Astrocyte of the cerebellum (primary cell): ENCODE data around the gene VSTM2B.

Source experiments
- DNase-seq: peaks from one replicate; pipeline ENCODE4 v3.0.0-alpha.2; 2011; ENCODE audit warnings: low read depth
- H3K4me3 ChIP-seq: 2 replicates; pipeline ENCODE4 v1.5.1; 2011; ENCODE audit warnings: mild to moderate bottlenecking, low read depth, low read length, moderate library complexity
- in situ Hi-C: cut with HindIII; loops from 2 replicates; pipeline ENCODE4 v1.10.0; 2017; ENCODE audit warnings: low sequenced_read_pairs
- TF ChIP-seq, protein P1 (sequence below): IDR thresholded peaks from 2 replicates; pipeline ENCODE4 v1.5.1; 2012; ENCODE audit warnings: low read length, low read depth, moderate library complexity, mild to moderate bottlenecking; ENCODE audit errors: missing control alignments

The VSTM2B gene

DNA sequence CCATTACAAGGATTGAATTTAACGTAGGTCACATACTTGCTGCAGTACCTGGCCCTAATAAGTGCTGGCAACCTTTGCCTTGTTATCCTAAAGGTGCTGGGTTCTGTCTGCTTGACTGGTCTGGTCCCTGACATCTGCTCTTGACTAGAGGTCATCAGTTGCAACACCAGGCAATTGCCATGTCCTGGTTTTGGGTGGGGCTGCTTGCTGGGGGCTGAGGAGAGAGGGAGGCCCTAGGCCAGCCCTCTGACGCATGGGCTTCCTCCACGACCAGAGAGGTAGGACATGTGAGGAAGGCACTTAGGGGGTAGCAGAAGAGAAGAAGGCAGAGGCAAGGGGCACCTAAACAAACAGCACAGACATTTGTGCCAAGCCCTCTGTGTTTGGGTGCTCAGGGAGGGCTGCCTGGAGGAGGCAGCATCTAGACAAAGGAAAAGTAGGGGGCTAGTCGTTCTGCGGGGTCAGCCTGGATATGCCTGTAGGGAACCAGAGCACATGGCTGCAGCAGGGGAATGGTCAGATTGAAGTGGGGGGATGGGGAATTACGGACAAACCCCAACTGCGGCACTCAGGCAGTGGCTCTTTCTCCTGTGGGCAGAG is 21.7 kb downstream of the VSTM2B start:
- in situ Hi-C loops = no loop called here
- DNase-seq = no peak

DNA sequence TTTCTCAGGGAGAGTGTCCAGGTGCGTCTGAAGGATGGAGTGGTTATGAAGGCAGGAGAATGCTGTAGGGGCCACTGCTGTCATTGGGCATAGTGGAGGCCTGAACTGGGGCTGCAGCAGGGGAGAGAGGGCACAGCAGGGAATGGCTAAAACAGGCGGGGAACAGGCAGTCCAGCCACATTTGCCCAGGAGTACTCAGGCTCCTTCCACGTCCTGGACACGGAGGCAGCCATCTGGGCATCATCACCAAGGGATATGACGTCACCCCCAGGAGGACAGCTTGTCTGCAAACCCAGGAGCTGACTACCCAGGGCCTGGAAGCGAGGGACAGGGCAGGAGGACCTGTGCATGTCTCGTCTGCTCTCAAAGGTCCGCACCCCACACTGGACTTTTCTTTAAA is 22.2 kb downstream of the VSTM2B start:
- DNase-seq = no peak
- TF ChIP-seq, protein P1, sequence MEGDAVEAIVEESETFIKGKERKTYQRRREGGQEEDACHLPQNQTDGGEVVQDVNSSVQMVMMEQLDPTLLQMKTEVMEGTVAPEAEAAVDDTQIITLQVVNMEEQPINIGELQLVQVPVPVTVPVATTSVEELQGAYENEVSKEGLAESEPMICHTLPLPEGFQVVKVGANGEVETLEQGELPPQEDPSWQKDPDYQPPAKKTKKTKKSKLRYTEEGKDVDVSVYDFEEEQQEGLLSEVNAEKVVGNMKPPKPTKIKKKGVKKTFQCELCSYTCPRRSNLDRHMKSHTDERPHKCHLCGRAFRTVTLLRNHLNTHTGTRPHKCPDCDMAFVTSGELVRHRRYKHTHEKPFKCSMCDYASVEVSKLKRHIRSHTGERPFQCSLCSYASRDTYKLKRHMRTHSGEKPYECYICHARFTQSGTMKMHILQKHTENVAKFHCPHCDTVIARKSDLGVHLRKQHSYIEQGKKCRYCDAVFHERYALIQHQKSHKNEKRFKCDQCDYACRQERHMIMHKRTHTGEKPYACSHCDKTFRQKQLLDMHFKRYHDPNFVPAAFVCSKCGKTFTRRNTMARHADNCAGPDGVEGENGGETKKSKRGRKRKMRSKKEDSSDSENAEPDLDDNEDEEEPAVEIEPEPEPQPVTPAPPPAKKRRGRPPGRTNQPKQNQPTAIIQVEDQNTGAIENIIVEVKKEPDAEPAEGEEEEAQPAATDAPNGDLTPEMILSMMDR = no peak
- H3K4me3 ChIP-seq = no peak overlapping the region
- in situ Hi-C loops = no loop called here

More for the DNA sequence above, 21.7 kb downstream of the VSTM2B start:
- H3K4me3 ChIP-seq = no peak overlapping the region
- TF ChIP-seq, protein P1 = no peak

DNA sequence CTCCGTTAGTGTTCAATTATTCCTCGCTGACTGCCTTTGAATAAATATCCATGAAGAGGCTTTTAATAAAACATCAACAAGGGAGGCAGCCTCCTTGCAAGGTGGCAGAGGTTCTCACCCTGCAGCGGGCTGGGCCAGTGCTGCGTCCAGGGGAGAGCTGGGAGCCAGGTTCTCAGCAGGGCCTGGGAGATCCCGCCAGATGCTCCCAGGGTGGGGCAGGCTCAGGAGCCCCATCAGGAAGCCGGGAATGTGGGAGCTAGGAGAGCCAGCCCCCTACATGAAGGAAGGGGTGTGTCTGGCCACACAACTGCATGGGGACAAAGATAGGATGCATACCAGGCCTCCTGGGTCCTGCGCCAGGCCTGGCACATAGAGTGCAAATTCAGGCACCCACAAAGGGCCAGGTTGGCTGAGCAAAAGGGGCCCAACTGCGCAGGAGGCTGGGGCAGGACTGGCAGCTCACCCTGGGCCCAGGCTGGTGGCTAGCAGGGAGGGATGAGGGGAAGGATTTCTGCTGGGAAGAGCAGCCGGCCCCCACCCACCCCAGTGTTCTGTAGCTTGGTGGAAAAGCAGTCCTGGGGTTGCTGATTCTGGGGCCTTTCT is 22.8 kb downstream of the VSTM2B start:
- TF ChIP-seq, protein P1 = no peak
- DNase-seq = no peak
- H3K4me3 ChIP-seq = no peak overlapping the region
- in situ Hi-C loops = no loop called here

DNA sequence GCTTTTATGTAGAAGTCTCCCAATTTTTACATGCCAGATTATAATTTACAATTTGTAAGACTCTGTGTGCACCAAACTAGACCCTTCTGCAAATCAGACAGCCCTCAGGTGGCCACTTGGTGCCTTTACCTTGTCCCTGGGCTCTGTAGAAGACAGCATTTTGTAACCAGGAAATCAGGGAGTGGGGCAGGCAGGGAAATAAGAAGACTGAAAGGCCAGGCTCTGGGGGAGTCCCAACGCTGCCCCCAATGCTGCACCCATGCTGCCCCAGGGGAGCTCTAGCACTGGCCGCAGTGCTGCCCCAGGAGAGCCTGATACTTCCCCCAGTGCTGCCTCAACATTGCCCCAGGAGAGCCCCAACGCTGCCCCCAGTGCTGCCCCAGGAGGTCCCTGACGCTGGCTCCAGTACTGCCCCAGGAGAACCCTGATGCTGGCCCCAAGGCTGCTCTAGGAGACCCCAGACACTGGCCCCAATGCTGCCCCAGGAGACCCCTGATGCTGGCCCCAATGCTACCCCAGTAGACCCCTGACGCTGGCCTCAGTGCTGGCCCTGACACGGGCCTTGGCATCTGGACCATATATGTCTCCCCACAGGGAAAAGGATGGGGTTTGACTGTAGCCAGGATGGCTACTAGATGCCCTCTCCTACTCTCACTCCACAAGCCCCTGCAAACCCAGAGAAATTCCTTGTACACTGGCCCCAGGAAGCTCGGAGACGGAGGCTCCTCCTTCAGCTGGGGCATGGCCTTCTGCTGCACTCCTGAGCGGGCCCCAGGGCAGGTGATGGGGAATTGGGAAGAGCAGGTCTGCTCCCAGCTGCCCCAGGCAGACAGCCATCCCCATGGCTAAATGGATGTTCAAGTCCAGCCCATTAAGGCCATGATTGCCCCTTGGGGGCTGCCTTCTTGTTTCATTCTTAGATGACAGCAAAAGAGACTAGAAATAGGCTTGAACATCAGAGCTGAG is 23.6 kb downstream of the VSTM2B start:
- H3K4me3 ChIP-seq = no peak overlapping the region
- TF ChIP-seq, protein P1 = no peak
- DNase-seq = no peak
- in situ Hi-C loops = no loop called here

DNA sequence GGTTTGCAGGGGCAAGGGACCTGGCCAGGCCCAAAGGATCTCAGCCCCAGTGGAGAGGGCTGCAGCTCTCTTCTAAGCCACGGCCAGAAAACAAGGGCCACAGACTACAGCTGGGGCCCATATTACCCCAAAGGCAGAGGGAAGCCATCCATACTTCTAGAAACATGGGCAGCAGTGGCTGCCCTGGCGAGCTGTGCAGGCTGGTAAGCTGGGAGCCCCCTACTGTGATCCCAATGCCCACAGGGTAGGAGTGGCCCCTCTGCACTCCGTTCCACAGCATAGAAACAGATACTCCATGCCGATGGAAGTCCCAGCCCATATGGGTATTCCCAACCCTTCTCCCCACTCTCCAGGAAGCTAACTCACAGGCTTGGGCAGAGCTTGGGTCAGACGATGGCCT is 25.1 kb downstream of the VSTM2B start:
- no peak for DNase-seq
- in situ Hi-C loops = no loop called here
- no peak overlapping the region for H3K4me3 ChIP-seq
- TF ChIP-seq, protein P1 = no peak

DNA sequence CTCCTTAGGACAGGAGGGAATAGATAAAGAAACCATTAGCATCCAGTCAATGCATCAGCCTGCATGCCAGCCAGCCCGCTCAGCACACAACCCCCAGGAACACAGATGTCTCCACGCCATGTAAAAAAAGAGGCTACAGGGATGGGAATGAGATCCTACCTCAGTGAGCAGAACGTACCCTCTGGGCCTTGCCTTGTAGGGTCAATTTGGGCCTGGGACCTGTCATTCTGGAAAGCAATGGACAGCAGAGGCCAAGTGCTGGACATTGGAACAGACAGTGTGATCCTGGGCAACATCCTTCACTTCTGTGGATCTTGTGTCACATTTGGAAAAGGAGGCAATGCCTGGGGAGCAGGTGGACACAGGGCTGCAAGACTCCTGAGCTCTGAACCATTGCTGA is 26.0 kb downstream of the VSTM2B start:
- TF ChIP-seq, protein P1 = no peak
- in situ Hi-C loops = no loop called here
- DNase-seq = no peak
- H3K4me3 ChIP-seq = no peak overlapping the region
